ENCODE measurements around the gene CNOT10.
"Not testable (repeated sequence)": the region's sequence is repeated elsewhere in the genome, so short reads cannot be mapped to it uniquely, and the experiment has no call there.

Gene CNOT10

GRCh38 chr3:32743934-32744333, 58.9 kb downstream of the CNOT10 start:
- FAIRE-seq (no peak), DNase-seq (ENCODE audit: insufficient read length, low spot score) (no peak)

DNA sequence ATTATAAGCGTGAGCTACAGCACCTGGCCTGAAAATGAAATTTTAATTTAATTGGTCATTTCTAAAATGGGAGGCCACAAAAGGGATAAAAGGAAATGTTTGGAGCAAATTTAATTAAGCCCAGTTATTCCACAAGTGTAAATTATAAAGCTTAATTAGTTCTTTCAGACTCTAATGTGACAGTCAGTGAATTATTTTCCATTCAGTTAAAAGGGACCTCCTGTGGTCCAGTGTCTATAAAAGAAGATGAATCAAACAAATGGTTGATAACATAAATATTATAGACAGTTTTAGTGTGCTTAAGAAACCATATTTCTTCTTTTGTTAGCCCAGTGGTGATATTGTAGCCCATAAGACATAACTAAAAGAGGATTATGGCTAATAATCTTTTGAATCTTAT, 66.4 kb downstream of the CNOT10 start:
- FAIRE-seq: no peak

DNA sequence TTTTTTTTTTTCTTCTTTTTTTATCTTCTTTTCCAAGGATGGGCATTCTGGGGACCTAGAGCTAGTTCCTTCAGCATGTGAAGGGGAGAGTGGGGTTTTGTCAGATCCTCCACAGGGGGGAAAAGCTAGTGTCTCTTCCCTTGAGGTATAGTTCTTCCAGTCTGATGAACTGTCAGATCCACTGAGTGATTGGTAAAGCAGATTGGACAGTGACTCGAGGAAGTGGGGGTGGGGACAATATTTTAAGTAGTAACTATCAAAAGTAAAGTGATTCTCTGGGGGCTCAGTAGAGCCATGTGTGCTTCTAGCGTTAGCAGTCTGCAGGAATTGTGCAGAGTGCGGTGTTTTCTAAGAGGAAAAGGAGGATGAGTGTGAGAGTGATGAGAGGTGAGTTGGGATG, 70.8 kb downstream of the CNOT10 start:
- FAIRE-seq (no peak), DNase-seq (ENCODE audit: insufficient read length, low spot score) (no peak)

More for the DNA sequence above, 66.4 kb downstream of the CNOT10 start:
- no peak for DNase-seq (ENCODE audit: insufficient read length, low spot score)

DNA sequence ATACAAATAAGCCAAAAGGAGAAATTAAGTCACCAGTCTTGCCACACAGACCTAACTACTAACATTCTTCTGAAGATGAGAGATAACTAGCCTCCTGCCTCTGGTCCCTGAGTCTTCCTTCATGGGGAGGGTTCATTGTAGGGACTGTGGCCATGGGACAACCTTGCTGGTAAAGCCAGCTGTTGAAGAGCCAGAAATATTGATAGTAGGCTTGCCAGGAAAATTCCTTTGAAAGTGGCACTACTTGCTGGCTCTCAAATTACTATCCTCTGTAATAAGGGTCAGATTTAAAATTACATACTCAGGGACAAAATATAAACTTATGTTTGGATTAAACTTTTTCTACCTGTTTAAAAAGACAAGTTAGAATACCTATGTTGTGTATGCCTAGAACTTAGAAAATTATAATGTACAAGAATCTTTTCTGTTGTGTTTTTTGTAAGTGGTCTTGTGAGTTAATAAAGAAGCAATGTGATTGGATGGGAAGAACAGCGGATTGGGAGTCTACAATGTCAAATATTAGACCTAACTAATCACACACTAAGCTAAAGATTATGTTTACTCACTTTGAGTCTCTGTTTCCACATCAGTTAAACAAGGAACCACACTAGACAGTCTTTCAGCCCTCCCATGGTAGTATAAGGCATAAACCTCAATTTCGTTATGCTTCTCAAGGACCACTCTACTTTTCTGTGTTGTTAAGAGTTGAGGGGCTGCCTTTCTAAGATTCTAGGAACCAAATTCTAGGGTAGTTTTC, 72.8 kb downstream of the CNOT10 start:
- no peak for FAIRE-seq
- no peak for DNase-seq (ENCODE audit: insufficient read length, low spot score)

- FAIRE-seq: no peak
These were observed 73.4 kb downstream of the CNOT10 start for GRCh38 chr3:32758375-32758753.

DNA sequence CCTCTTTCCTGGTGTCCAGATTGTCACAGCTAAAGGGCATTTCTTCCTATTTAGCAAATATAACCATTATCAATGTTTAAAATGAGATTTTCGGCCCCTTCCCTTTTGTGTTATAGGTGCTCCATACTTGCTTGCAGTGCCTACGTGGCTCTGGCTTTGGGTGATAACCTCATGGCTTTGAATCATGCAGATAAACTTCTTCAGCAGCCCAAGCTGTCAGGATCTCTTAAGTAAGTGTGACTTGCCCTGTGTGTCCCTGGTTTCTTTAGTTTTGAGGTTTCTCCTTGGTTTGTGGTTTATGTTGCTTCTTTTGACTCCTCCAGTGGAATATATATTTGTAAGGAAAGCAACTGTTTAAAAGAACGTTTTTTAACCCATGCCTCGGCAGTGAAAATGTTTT, 74.4 kb downstream of the CNOT10 start:
- DNase-seq (ENCODE audit: insufficient read length, low spot score): no peak
- FAIRE-seq: no peak

More at GRCh38 chr3:32758375-32758753, 73.4 kb downstream of the CNOT10 start:
- no peak for DNase-seq (ENCODE audit: insufficient read length, low spot score)

DNA sequence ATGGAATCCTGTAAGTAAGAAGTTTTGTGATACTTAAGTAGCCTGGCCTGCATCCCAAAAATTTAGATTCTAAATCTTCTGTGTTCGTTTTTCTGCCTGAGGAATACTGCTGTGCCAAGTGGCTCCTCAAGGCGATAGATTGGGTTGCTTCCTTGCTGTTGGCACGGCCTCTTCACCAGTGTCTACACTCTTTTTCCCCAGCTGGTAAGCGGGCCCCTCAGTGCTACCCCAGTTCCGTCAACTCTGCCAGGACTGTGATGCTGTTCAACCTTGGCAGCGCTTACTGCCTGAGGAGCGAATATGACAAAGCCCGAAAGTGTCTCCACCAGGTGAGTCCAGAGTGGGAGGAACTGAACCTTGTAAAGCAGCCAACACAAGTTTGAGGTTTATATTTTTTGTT, 79.5 kb downstream of the CNOT10 start:
- DNase-seq (ENCODE audit: insufficient read length, low spot score) (no peak), FAIRE-seq (peak; percentile 28)

DNA sequence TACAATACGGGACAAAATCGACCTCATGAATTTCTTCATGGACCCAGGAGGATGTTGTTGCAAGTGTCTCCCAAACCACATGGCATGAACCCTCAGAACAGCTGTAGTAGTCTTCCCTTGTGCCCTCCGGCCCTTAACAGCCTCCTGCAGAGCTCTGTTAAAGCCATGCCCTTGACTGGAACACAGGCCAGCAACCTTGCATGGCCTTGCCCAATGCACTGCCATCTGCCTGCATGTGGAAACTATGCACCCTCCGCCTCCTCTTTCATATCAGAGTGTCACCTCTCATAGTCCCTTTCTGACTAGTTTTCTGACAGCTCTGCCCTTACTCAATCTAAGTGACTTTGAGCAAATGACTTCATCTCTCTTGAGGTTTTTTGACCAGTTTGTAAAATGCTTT, 93.4 kb downstream of the CNOT10 start:
- no peak for FAIRE-seq

DNA sequence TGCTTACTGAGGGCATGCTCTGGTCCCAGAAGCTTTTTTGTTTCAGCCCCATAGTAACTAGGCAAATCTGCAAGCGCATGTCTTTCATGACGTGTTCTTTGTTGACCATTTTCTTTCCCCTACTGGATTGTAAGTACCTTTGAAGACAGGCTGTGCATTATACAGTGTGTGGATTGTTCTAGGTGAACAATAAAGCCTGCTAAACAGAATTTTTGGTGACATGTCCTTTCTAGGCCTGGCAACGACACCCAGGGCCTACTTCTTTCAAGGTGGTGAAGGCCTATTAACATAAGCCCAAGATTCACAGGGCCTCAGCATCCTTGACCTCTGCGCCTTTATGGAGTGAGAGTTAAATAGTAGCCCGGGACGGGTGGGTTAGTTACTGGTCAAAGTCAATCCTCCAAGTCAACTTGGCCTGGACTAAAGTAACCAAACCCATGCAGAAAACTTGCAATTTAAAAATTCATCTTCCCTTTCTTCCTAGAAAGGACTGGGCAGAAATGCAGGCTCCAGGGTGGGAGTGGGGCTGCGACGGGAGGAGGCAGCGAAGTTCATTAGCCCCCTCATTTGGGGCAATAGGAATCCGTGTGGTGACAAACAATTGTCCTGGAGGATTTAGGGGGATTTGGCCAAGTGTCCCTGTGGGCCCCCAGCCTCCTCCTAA, 95.2 kb downstream of the CNOT10 start:
- no peak for DNase-seq (ENCODE audit: insufficient read length, low spot score)
- FAIRE-seq: no peak

More for the DNA sequence above, 93.4 kb downstream of the CNOT10 start:
- no peak for DNase-seq (ENCODE audit: insufficient read length, low spot score)

DNA sequence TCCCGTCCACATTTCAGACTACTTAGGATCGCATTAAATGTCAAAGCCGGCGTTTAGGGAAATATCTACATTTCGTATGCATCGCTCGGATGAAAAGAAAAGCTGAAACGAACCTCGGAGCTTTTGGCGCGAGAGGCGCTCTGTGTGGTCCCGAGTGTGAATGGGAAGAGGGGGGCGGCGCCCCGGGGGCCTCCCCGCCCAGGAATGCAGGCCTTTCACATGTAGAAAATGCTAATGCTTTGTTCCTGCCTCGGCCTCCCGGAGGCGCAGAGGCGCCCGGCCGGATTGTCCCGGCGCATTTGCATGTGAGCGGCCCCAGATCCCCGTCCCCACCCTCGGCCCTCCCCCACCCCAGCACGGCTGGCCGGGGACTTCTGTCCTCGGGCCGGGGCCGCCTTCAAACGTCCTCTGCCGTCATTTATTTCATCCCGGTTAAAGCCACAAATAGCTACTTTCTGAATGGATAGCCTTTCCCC, 95.8 kb downstream of the CNOT10 start:
- no peak for DNase-seq (ENCODE audit: insufficient read length, low spot score)
- no peak for FAIRE-seq

- FAIRE-seq (peak; percentile 63), DNase-seq (ENCODE audit: insufficient read length, low spot score) (peak; percentile 80)
These were observed 96.4 kb downstream of the CNOT10 start for GRCh38 chr3:32781211-32781968.

GRCh38 chr3:32781969-32782270, 96.9 kb downstream of the CNOT10 start:
- not testable (repeated sequence) for DNase-seq (ENCODE audit: insufficient read length, low spot score); FAIRE-seq

DNA sequence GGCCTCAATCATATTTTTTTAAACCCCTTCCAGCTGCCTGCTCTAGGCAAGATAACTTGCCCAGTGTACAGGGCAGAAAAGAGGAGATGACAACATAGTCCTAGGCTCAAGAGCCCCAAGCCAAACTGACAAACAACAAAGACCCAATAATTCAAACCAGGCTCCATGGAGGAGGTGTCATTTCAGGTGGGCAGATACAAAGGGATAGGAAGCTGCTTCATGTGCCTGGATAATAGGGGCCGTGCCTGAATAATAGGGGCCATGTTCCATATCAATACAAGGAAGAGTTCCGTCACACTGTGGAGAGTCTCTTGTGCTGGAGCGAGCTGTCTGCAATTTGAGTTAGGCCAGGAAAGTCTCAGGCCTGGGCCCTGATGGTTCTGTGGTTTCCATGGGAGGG, 97.4 kb downstream of the CNOT10 start:
- FAIRE-seq: no peak

GRCh38 chr3:32791833-32792232, 106.8 kb downstream of the CNOT10 start:
- FAIRE-seq (no peak), DNase-seq (ENCODE audit: insufficient read length, low spot score) (no peak)

More for the DNA sequence above, 97.4 kb downstream of the CNOT10 start:
- DNase-seq (ENCODE audit: insufficient read length, low spot score): no peak

GRCh38 chr3:32794487-32795308, 109.7 kb downstream of the CNOT10 start:
- no peak for FAIRE-seq
- no peak for DNase-seq (ENCODE audit: insufficient read length, low spot score)

GRCh38 chr3:32796384-32796950, 111.5 kb downstream of the CNOT10 start:
- not testable (repeated sequence) for DNase-seq (ENCODE audit: insufficient read length, low spot score); FAIRE-seq

- no peak for FAIRE-seq
- no peak for DNase-seq (ENCODE audit: insufficient read length, low spot score)
These were observed 112.8 kb downstream of the CNOT10 start for GRCh38 chr3:32797776-32798175.

DNA sequence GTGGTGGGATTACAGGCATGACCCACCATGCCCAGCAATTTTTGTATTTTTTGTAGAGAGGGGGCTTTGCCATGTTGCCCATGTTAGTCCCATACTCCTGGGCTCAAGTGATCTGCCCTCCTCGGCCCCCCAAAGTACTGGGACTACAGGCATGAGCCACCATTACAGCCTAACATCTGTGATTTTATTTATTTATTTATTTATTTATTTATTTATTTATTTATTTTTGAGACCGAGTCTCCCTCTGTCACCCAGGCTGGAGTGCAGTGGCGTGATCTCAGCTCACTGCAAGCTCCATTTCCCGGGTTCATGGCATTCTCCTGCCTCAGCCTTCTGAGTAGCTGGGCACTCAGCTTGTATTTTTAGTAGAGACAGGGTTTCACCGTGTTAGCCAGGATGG, 116.5 kb downstream of the CNOT10 start:
- not testable (repeated sequence) for DNase-seq (ENCODE audit: insufficient read length, low spot score); FAIRE-seq

DNA sequence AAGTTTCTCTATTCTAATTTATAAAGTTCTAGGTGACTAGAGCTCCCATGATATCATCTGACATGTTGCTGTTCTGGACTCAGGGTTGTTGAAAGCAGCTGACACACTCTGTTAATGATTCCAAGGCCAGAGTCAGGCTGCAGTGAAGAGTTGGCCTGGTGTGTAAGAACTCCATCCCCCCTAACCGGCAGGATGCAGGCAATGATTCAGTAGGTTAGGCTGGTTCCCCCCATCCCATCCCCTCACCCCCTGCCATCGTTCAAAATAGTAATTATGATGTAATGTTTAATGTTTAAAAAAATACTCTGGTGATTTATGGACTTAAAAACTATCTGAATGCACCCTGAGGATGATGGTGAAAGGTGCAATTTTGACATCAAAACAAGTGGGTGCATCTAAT, 128.2 kb downstream of the CNOT10 start:
- FAIRE-seq (peak; percentile 37), DNase-seq (ENCODE audit: insufficient read length, low spot score) (no peak)

DNA sequence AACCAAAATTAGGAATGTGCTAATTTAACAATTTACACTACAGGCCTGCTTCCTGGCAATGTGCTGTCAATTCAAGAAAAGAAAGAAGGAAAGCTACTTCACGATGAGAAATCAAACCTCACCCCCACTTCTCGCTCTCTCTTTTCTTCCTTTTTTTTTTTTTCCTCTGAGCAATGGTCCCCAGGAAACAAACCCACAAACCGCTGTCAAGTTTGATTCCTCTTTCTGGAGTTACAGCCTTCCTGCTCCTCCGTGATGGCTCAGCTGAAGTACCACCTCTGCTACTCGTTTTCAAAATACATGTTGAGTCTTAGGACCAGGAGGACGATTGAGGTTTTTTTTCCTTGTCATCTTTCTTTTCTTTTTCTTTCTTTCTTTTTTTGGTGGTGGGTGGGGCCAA, 129.4 kb downstream of the CNOT10 start:
- no peak for FAIRE-seq
- no peak for DNase-seq (ENCODE audit: insufficient read length, low spot score)

Data from GM19239 (cell line).